Renal pelvis (tissue), 4 donors: ENCODE results near the gene SNX8. TPM values are rescaled to one million over a fixed set of nuclear protein-coding genes. Genes with fewer than 3 reads are reported as not detected.
"Not testable (repeated sequence)": the region's sequence is repeated elsewhere in the genome, so short reads cannot be mapped to it uniquely, and the experiment has no call there.

Experiments
- DNase-seq: peaks from one replicate; pipeline ENCODE4 v3.0.0-alpha.2; 2013
- polyA plus RNA-seq, 3 donors: library from polyadenylated mRNA; unstranded; fragments of 120-200 nt; gene quantifications; one replicate each; pipeline ENCODE4 v1.2.1, GENCODE V29; 2013; ENCODE audit not compliant: insufficient read length in 3 of 3

SNX8 gene
- polyA plus RNA-seq, 3 donors: 40.7 to 46.2 (median 44.3) TPM

- no peak for DNase-seq
Measured at GRCh38 chr7:2336626-2337299, 22.5 kb upstream of the SNX8 start.

- not testable (repeated sequence) for DNase-seq
Measured at GRCh38 chr7:2332606-2333231, 18.5 kb upstream of the SNX8 start.

- DNase-seq: no peak
Measured at GRCh38 chr7:2331707-2332106, 17.5 kb upstream of the SNX8 start.

- DNase-seq: no peak
Measured at GRCh38 chr7:2330493-2330892, 16.3 kb upstream of the SNX8 start.

GRCh38 chr7:2326951-2327350 lies 12.7 kb upstream of the SNX8 start:
- no peak for DNase-seq

- no peak for DNase-seq
Measured at GRCh38 chr7:2325162-2325561, 10.9 kb upstream of the SNX8 start.

- DNase-seq: no peak
Measured at GRCh38 chr7:2321020-2321419, 6.8 kb upstream of the SNX8 start.

GRCh38 chr7:2317556-2318293 lies 3.5 kb upstream of the SNX8 start:
- no peak for DNase-seq

GRCh38 chr7:2316578-2316977 lies 2.3 kb upstream of the SNX8 start:
- DNase-seq: no peak

GRCh38 chr7:2315787-2316186 lies 1.5 kb upstream of the SNX8 start:
- DNase-seq: no peak

GRCh38 chr7:2314956-2315530 lies 802 bp upstream of the SNX8 start:
- DNase-seq: not testable (repeated sequence)

- no peak for DNase-seq
Measured at GRCh38 chr7:2313450-2314208, 612 bp downstream of the SNX8 start.

GRCh38 chr7:2312267-2312929 lies 1.8 kb downstream of the SNX8 start:
- DNase-seq: no peak

- peak; percentile 72 for DNase-seq
Measured at GRCh38 chr7:2309889-2310331, 4.3 kb downstream of the SNX8 start.

GRCh38 chr7:2307690-2308107 lies 6.5 kb downstream of the SNX8 start:
- DNase-seq: no peak

GRCh38 chr7:2306688-2307087 lies 7.6 kb downstream of the SNX8 start:
- no peak for DNase-seq

GRCh38 chr7:2305258-2305657 lies 9.0 kb downstream of the SNX8 start:
- not testable (repeated sequence) for DNase-seq

- DNase-seq: not testable (repeated sequence)
Measured at GRCh38 chr7:2303520-2303919, 10.7 kb downstream of the SNX8 start.

GRCh38 chr7:2302743-2303397 lies 11.4 kb downstream of the SNX8 start:
- DNase-seq: not testable (repeated sequence)

GRCh38 chr7:2301511-2301863 lies 12.8 kb downstream of the SNX8 start:
- no peak for DNase-seq
